Urothelium cell line (cell line): ENCODE measurements around the gene APBA3.

ENCODE experiments used
- DNase-seq: peaks from one replicate; pipeline ENCODE4 v3.0.0; 2011; ENCODE audit warnings: low spot score, mixed read lengths
- FAIRE-seq: peaks from 2 replicates; lab custom pipeline; 2011; peaks lifted over from hg19 to GRCh38; lab: Jason Lieb, UNC

APBA3 gene

GRCh38 chr19:3721887-3722442 lies 39.5 kb downstream of the APBA3 start:
- FAIRE-seq: no peak
- DNase-seq: no peak

DNA sequence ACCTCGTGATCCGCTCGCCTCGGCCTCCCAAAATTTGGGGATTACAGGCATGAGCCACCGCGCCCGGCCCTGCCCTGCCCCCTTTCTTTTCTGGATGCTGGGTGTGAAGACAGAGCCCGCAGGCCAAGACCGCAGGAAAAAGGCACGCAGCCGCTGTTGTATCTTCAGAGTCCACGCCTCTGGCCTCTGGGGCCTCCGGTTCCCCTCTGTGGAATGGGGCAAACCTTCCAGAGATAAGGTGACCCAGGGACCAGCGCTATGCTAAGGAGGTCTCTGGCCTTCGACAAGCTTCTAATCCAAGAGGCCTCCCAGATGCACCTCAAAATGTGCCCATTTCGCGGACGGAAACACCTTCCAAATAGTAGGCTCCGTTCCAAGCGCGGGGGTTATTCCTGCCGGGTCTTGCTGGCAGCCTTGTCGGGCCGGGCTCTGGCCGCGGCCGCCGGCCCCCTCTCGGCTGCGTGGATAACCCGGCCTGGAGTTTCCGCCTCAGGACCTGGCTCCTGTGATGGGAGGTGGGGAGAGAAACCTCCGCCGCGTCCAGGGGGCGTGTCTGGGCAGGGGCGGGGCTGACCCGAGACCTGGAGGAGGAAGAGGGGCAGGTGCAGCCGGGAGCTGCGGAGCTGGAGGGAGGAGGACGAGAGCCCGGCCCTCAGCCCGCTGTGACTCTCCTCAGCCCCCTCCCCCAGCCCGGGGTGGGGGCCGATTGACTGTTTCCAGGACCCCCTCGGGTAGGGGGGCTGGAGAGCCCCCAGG lies 40.2 kb downstream of the APBA3 start:
- no peak for FAIRE-seq
- DNase-seq: peak; percentile 82

- FAIRE-seq (no peak), DNase-seq (no peak)
These were observed 41.1 kb downstream of the APBA3 start for GRCh38 chr19:3720349-3720917.

GRCh38 chr19:3719868-3720267 lies 41.6 kb downstream of the APBA3 start:
- FAIRE-seq: no peak

DNA sequence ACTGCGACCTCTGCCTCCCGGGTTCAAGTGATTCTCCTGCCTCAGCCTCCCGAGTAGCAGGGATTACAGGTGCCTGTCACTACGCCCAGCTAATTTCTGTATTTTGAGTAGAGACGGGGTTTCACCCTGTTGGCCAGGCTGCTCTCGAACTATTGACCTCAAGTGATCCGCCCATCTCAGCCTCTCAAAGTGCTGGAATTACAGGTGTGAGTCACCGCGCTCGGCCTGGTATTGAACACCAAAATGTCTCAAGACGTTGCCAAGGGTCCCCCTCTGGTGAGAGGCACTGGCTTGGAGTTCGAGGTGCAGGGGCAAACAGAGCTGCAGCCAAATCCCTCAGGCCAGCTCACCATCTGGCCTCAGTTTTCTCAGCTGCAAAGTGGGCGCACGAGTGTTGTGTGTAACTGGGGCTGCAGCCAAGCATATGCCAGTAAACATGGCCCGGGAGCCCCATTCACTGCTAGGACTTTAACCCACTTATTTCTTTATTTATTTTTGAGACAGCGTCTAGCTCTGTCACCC lies 45.3 kb downstream of the APBA3 start:
- DNase-seq (no peak), FAIRE-seq (no peak)

More at GRCh38 chr19:3719868-3720267, 41.6 kb downstream of the APBA3 start:
- DNase-seq: no peak

GRCh38 chr19:3712663-3713611 lies 48.6 kb downstream of the APBA3 start:
- FAIRE-seq (no peak), DNase-seq (no peak)

- DNase-seq (peak; percentile 71), FAIRE-seq (no peak)
These were observed 51.2 kb downstream of the APBA3 start for GRCh38 chr19:3710265-3710812.

DNA sequence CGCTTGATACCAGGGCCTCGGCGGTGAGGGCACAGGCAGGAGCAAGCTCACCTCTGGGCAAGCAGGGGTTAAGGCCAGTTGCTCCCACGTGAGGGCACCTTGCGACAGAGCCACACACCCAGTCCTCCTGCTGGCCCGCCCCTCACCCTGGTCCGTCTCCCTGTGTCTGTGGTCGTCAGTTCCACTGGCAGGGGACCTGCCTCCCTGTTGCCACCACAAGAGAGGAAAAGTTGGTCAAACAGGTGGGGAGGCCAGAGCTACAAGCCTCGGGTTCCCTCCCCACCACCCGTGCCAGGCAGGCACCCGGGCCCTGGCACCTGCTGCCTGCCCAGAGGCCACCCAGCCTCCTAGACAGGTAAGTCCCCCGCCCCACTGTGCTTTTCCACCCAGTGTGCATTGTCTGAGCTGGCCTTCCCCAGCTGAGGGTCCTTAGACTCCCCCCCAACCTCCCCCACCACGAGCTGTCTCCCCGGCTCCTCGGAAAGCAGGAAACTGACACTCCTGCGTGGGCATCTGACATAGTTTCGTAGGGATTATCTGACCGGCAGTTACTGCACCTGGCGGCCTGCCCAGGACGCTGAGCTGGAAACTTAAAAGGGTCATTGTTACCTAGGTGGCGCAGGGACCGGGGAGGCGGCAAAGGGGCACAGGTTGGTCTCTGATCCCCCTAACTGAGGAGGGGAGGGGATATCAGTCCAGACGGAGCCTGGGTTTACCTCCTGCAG lies 53.1 kb downstream of the APBA3 start, which contains the start of gene TJP3:
Gene TJP3 (plus strand): TSS at position 178 of the 725 bp plus-strand sequence. CDS start 20,049 bp downstream, outside the sequence.
- DNase-seq (peak; percentile 50), FAIRE-seq (no peak)

GRCh38 chr19:3707868-3708206 lies 53.7 kb downstream of the APBA3 start:
- FAIRE-seq (no peak), DNase-seq (no peak)

GRCh38 chr19:3701200-3701599 lies 60.3 kb downstream of the APBA3 start:
- DNase-seq (no peak), FAIRE-seq (no peak)
